Activated naive CD4-positive, alpha-beta T cell treated with anti-CD3 and anti-CD28 coated beads for 36 hours (primary cell): Measurements from ENCODE around the gene KRT86. TPM values are rescaled to one million over a fixed set of nuclear protein-coding genes. Genes with fewer than 3 reads are reported as not detected.
"Not testable (repeated sequence)": the region's sequence is repeated elsewhere in the genome, so short reads cannot be mapped to it uniquely, and the experiment has no call there.

ENCODE experiments used
- CTCF ChIA-PET: fragments of 350-600 bp; sonication (Branson Sonifier 250); formaldehyde crosslinking; loops from one replicate; lab custom pipeline; 2021; ENCODE audit warnings: antibody characterized with exemption; lab: Charles Lee
- DNase-seq: peaks from one replicate; pipeline ENCODE4 v3.0.0-alpha.2; 2020
- H3K27ac Mint-ChIP-seq: one replicate; pipeline ENCODE4 v1.8.0; 2021; ENCODE audit warnings: mild to moderate bottlenecking, mixed read lengths
- H3K27me3 Mint-ChIP-seq: one replicate; pipeline ENCODE4 v1.8.0; 2021; ENCODE audit warnings: low read depth, mixed read lengths
- H3K36me3 Mint-ChIP-seq: one replicate; pipeline ENCODE4 v1.8.0; 2021; ENCODE audit warnings: low read depth, mixed read lengths
- H3K4me1 Mint-ChIP-seq: one replicate; pipeline ENCODE4 v1.8.0; 2021; ENCODE audit warnings: low read depth, mixed read lengths
- H3K4me3 Mint-ChIP-seq: one replicate; pipeline ENCODE4 v1.8.0; 2021; ENCODE audit warnings: mild to moderate bottlenecking, moderate library complexity, mixed read lengths
- H3K9me3 Mint-ChIP-seq: one replicate; pipeline ENCODE4 v1.8.0; 2021; ENCODE audit warnings: mixed read lengths
- intact Hi-C: fragments of 100-400 bp; cut with micrococcal nuclease; formaldehyde crosslinking; loops from one replicate; pipeline ENCODE4 v1.15.1; 2023
- total RNA-seq, 2 experiments: library from RNA; stranded (reverse); gene quantifications; one replicate each; pipeline ENCODE4 v1.2.3, GENCODE V29; 2021

Gene KRT86
- total RNA-seq, 2 experiments from 2014 or later = 0.15 TPM; not detected in 1

GRCh38 chr12:52255926-52256583, 18.4 kb upstream of the KRT86 start:
- intact Hi-C loops = no loop called here
- no peaks in the 10 kb centered on the region for H3K9me3 Mint-ChIP-seq
- peaks cover 49% of the 10 kb centered on the region for H3K27me3 Mint-ChIP-seq
- no peak for DNase-seq
- H3K36me3 Mint-ChIP-seq = no peaks in the 10 kb centered on the region
- no peak overlapping the region for H3K4me3 Mint-ChIP-seq
- no peak overlapping the region for H3K27ac Mint-ChIP-seq
- CTCF ChIA-PET = interaction anchor here (0.6 kb wide), 1 partner anchor 632 kb away, joined by 4 read pairs; no protein-coding TSS in a partner anchor
- H3K4me1 Mint-ChIP-seq = peaks cover 8% of the 10 kb centered on the region

GRCh38 chr12:52256584-52256935, 17.9 kb upstream of the KRT86 start:
- intact Hi-C loops = no loop called here
- Mint-ChIP-seq H3K9me3 (no peaks in the 10 kb centered on the region), H3K27me3 (peaks cover 53% of the 10 kb centered on the region), H3K4me3 (no peak overlapping the region), H3K36me3 (no peaks in the 10 kb centered on the region), H3K4me1 (peaks cover 5% of the 10 kb centered on the region), H3K27ac (no peak overlapping the region)
- CTCF ChIA-PET = interaction anchor here (0.6 kb wide), 1 partner anchor 631 kb away, joined by 4 read pairs; no protein-coding TSS in a partner anchor
- DNase-seq = no peak

- Mint-ChIP-seq H3K9me3 (no peaks in the 10 kb centered on the region), H3K4me1 (no peaks in the 10 kb centered on the region), H3K4me3 (no peak overlapping the region), H3K27me3 (peaks cover 55% of the 10 kb centered on the region), H3K36me3 (no peaks in the 10 kb centered on the region), H3K27ac (no peak overlapping the region)
- no peak for DNase-seq
- intact Hi-C loops = no loop called here
- CTCF ChIA-PET = no interaction called here
Observed at GRCh38 chr12:52257074-52257551, 17.3 kb upstream of the KRT86 start.

GRCh38 chr12:52257922-52258321, 16.5 kb upstream of the KRT86 start:
- H3K36me3 Mint-ChIP-seq, H3K4me3 Mint-ChIP-seq, H3K27ac Mint-ChIP-seq, H3K9me3 Mint-ChIP-seq, H3K4me1 Mint-ChIP-seq, DNase-seq, intact Hi-C loops: not testable (repeated sequence)
- CTCF ChIA-PET = interaction anchor here (1.0 to 1.8 kb wide), 2 partner anchors 36 to 70 kb away, joined by 5 to 7 read pairs; no protein-coding TSS in a partner anchor
- peaks cover 55% of the 10 kb centered on the region for H3K27me3 Mint-ChIP-seq

GRCh38 chr12:52258335-52258901, 16.0 kb upstream of the KRT86 start:
- Mint-ChIP-seq H3K27me3 (peaks cover 55% of the 10 kb centered on the region), H3K9me3 (no peaks in the 10 kb centered on the region), H3K4me3 (no peak overlapping the region), H3K27ac (no peak overlapping the region), H3K36me3 (no peaks in the 10 kb centered on the region), H3K4me1 (no peaks in the 10 kb centered on the region)
- DNase-seq = no peak
- CTCF ChIA-PET = interaction anchor here (1.0 to 1.8 kb wide), 2 partner anchors 37 to 69 kb away, joined by 5 to 7 read pairs; no protein-coding TSS in a partner anchor
- intact Hi-C loops = no loop called here

- H3K9me3 Mint-ChIP-seq = no peaks in the 10 kb centered on the region
- H3K36me3 Mint-ChIP-seq = no peaks in the 10 kb centered on the region
- peaks cover 55% of the 10 kb centered on the region for H3K27me3 Mint-ChIP-seq
- H3K4me1 Mint-ChIP-seq = no peaks in the 10 kb centered on the region
- no peak for DNase-seq
- no peak overlapping the region for H3K4me3 Mint-ChIP-seq
- CTCF ChIA-PET = interaction anchor here (1.8 kb wide), 1 partner anchor 38 kb away, joined by 7 read pairs; no protein-coding TSS in a partner anchor
- intact Hi-C loops = no loop called here
- no peak overlapping the region for H3K27ac Mint-ChIP-seq
Observed at GRCh38 chr12:52259657-52260243, 14.7 kb upstream of the KRT86 start.

GRCh38 chr12:52260361-52261207, 13.9 kb upstream of the KRT86 start:
- H3K4me1 Mint-ChIP-seq = no peaks in the 10 kb centered on the region
- intact Hi-C loops = no loop called here
- H3K27ac Mint-ChIP-seq = no peak overlapping the region
- no peaks in the 10 kb centered on the region for H3K36me3 Mint-ChIP-seq
- peaks cover 49% of the 10 kb centered on the region for H3K27me3 Mint-ChIP-seq
- CTCF ChIA-PET = no interaction called here
- no peak for DNase-seq
- H3K9me3 Mint-ChIP-seq = no peaks in the 10 kb centered on the region
- no peak overlapping the region for H3K4me3 Mint-ChIP-seq

GRCh38 chr12:52261208-52261484, 13.3 kb upstream of the KRT86 start:
- intact Hi-C loops = no loop called here
- CTCF ChIA-PET = no interaction called here
- Mint-ChIP-seq H3K27me3 (peaks cover 44% of the 10 kb centered on the region), H3K4me1 (no peaks in the 10 kb centered on the region), H3K27ac (no peak overlapping the region), H3K4me3 (no peak overlapping the region), H3K36me3 (no peaks in the 10 kb centered on the region), H3K9me3 (no peaks in the 10 kb centered on the region)
- DNase-seq = no peak

- H3K4me3 Mint-ChIP-seq = no peak overlapping the region
- H3K27me3 Mint-ChIP-seq = peaks cover 34% of the 10 kb centered on the region
- H3K36me3 Mint-ChIP-seq = no peaks in the 10 kb centered on the region
- CTCF ChIA-PET = interaction anchor here (1.4 kb wide), 1 partner anchor 17 kb away, joined by 7 read pairs; no protein-coding TSS in a partner anchor
- H3K9me3 Mint-ChIP-seq = no peaks in the 10 kb centered on the region
- DNase-seq = no peak
- H3K27ac Mint-ChIP-seq = no peak overlapping the region
- no peaks in the 10 kb centered on the region for H3K4me1 Mint-ChIP-seq
- intact Hi-C loops = no loop called here
Observed at GRCh38 chr12:52262286-52262685, 12.2 kb upstream of the KRT86 start.

GRCh38 chr12:52263761-52264434, 10.5 kb upstream of the KRT86 start:
- H3K27ac Mint-ChIP-seq = no peak overlapping the region
- H3K36me3 Mint-ChIP-seq = no peaks in the 10 kb centered on the region
- CTCF ChIA-PET = interaction anchor here (1.0 to 2.2 kb wide), 3 partner anchors 9 to 15 kb away, joined by 3 to 10 read pairs (median 7); no protein-coding TSS in a partner anchor
- H3K4me1 Mint-ChIP-seq = no peaks in the 10 kb centered on the region
- DNase-seq = no peak
- H3K4me3 Mint-ChIP-seq = no peak overlapping the region
- H3K9me3 Mint-ChIP-seq = no peaks in the 10 kb centered on the region
- H3K27me3 Mint-ChIP-seq = peaks cover 26% of the 10 kb centered on the region
- intact Hi-C loops = no loop called here

GRCh38 chr12:52264435-52264825, 10.0 kb upstream of the KRT86 start:
- Mint-ChIP-seq H3K27ac (no peak overlapping the region), H3K4me1 (no peaks in the 10 kb centered on the region), H3K4me3 (no peak overlapping the region), H3K9me3 (no peaks in the 10 kb centered on the region), H3K36me3 (no peaks in the 10 kb centered on the region), H3K27me3 (peaks cover 24% of the 10 kb centered on the region)
- intact Hi-C loops = no loop called here
- no peak for DNase-seq
- CTCF ChIA-PET = interaction anchor here (1.0 to 2.2 kb wide), 2 partner anchors 8 to 14 kb away, joined by 3 to 10 read pairs; no protein-coding TSS in a partner anchor
